Measurements from ENCODE around the gene CDCA7. TPM values are rescaled to one million over a fixed set of nuclear protein-coding genes. Genes with fewer than 3 reads are reported as not detected.

CDCA7 gene
- total and polyA plus RNA-seq, 2 of the 13 experiments (the other 11 are each of a cell fraction or from before 2014, with no cell fraction given), result 46.2 to 57.8 TPM

DNA sequence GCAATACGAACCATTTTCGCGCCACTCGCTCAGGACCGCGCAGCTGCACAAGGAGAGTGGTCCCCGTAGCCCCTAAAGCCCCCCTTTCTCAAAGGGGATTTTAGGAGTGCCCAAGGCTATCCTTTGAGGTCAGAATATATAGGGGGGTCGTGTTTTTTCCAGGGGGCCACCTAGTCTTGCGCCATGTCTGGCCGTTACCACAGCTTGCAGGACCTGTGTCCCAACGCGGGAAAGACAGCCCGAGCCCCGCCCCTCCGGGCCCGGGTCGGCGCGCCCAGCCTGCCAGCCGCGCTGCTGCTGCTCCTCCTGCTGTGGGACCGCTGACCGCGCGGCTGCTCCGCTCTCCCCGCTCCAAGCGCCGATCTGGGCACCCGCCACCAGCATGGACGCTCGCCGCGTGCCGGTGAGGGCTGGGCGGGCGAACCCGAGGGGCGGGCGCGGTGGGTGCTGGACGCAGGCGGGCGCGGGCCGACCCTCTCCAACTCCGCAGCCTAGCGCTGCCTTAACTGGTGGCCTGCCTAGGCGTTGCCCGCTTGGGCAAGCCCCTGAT lies at the start of gene CDCA7 (continued):
- TF ChIP-seq, protein P1, sequence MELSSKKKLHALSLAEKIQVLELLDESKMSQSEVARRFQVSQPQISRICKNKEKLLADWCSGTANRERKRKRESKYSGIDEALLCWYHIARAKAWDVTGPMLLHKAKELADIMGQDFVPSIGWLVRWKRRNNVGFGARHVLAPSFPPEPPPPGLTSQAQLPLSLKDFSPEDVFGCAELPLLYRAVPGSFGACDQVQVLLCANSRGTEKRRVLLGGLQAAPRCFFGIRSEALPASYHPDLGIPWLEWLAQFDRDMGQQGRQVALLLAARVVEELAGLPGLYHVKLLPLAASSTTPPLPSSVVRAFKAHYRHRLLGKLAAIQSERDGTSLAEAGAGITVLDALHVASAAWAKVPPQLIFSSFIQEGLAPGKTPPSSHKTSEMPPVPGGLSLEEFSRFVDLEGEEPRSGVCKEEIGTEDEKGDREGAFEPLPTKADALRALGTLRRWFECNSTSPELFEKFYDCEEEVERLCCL (CRISPR knock-in tag; IDR thresholded peaks at IDR 0.05; ENCODE audit: borderline replicate concordance), result peak; percentile 88
- TF ChIP-seq, protein P2, sequence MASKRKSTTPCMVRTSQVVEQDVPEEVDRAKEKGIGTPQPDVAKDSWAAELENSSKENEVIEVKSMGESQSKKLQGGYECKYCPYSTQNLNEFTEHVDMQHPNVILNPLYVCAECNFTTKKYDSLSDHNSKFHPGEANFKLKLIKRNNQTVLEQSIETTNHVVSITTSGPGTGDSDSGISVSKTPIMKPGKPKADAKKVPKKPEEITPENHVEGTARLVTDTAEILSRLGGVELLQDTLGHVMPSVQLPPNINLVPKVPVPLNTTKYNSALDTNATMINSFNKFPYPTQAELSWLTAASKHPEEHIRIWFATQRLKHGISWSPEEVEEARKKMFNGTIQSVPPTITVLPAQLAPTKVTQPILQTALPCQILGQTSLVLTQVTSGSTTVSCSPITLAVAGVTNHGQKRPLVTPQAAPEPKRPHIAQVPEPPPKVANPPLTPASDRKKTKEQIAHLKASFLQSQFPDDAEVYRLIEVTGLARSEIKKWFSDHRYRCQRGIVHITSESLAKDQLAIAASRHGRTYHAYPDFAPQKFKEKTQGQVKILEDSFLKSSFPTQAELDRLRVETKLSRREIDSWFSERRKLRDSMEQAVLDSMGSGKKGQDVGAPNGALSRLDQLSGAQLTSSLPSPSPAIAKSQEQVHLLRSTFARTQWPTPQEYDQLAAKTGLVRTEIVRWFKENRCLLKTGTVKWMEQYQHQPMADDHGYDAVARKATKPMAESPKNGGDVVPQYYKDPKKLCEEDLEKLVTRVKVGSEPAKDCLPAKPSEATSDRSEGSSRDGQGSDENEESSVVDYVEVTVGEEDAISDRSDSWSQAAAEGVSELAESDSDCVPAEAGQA (IDR thresholded peaks at IDR 0.05; ENCODE audit: low read depth), result no peak
- TF ChIP-seq, protein P2 (CRISPR knock-in tag; IDR thresholded peaks at IDR 0.05; ENCODE audit: borderline replicate concordance), result peak; percentile 98
- TF ChIP-seq NR3C1 (CRISPR knock-in tag; IDR thresholded peaks at IDR 0.05) (no peak), PCBP2 (optimal IDR thresholded peaks at IDR 0.05; ENCODE audit: low read depth, low read length, poor library complexity, severe bottlenecking) (peak; percentile 80), NFYB (CRISPR knock-in tag; IDR thresholded peaks at IDR 0.05) (peak; percentile 47; the same call in 1 of the 2 replicates), ZFAT (CRISPR knock-in tag; conservative IDR thresholded peaks at IDR 0.05) (peak; percentile 92), FOXA1 (IDR thresholded peaks at IDR 0.05) (no peak), FOXA1 (CRISPR knock-in tag; IDR thresholded peaks at IDR 0.05) (no peak), SOX5 (CRISPR knock-in tag; IDR thresholded peaks at IDR 0.05; ENCODE audit: borderline replicate concordance) (no peak), KDM5A (IDR thresholded peaks at IDR 0.05; ENCODE audit: borderline replicate concordance, low read length) (peak; percentile 25; the same call in 1 of the 2 replicates), SP2 (CRISPR knock-in tag; IDR thresholded peaks at IDR 0.05) (0 out of 2 replicates have a peak, but pooled peaks have one; percentile 30), TBL1XR1 (IDR thresholded peaks at IDR 0.05; ENCODE audit: borderline replicate concordance, low read length, partially characterized antibody) (no peak)
- TF ChIP-seq, protein P3, sequence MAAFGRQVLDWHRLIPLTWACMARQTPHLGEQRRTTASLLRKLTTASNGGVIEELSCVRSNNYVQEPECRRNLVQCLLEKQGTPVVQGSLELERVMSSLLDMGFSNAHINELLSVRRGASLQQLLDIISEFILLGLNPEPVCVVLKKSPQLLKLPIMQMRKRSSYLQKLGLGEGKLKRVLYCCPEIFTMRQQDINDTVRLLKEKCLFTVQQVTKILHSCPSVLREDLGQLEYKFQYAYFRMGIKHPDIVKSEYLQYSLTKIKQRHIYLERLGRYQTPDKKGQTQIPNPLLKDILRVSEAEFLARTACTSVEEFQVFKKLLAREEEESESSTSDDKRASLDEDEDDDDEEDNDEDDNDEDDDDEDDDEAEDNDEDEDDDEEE (CRISPR knock-in tag; IDR thresholded peaks at IDR 0.05), result peak; percentile 99
- TF ChIP-seq, protein P4, sequence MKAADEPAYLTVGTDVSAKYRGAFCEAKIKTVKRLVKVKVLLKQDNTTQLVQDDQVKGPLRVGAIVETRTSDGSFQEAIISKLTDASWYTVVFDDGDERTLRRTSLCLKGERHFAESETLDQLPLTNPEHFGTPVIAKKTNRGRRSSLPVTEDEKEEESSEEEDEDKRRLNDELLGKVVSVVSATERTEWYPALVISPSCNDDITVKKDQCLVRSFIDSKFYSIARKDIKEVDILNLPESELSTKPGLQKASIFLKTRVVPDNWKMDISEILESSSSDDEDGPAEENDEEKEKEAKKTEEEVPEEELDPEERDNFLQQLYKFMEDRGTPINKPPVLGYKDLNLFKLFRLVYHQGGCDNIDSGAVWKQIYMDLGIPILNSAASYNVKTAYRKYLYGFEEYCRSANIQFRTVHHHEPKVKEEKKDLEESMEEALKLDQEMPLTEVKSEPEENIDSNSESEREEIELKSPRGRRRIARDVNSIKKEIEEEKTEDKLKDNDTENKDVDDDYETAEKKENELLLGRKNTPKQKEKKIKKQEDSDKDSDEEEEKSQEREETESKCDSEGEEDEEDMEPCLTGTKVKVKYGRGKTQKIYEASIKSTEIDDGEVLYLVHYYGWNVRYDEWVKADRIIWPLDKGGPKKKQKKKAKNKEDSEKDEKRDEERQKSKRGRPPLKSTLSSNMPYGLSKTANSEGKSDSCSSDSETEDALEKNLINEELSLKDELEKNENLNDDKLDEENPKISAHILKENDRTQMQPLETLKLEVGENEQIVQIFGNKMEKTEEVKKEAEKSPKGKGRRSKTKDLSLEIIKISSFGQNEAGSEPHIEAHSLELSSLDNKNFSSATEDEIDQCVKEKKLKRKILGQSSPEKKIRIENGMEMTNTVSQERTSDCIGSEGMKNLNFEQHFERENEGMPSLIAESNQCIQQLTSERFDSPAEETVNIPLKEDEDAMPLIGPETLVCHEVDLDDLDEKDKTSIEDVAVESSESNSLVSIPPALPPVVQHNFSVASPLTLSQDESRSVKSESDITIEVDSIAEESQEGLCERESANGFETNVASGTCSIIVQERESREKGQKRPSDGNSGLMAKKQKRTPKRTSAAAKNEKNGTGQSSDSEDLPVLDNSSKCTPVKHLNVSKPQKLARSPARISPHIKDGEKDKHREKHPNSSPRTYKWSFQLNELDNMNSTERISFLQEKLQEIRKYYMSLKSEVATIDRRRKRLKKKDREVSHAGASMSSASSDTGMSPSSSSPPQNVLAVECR (CRISPR knock-in tag; IDR thresholded peaks at IDR 0.05; ENCODE audit: borderline replicate concordance), result peak; percentile 86; the same call in 1 of the 2 replicates
- TF ChIP-seq, protein P5, sequence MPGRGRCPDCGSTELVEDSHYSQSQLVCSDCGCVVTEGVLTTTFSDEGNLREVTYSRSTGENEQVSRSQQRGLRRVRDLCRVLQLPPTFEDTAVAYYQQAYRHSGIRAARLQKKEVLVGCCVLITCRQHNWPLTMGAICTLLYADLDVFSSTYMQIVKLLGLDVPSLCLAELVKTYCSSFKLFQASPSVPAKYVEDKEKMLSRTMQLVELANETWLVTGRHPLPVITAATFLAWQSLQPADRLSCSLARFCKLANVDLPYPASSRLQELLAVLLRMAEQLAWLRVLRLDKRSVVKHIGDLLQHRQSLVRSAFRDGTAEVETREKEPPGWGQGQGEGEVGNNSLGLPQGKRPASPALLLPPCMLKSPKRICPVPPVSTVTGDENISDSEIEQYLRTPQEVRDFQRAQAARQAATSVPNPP (CRISPR knock-in tag; IDR thresholded peaks at IDR 0.05), result peak; percentile 96

All from HepG2 (cell line).